ENCODE data around the gene PRKACB. TPM values are rescaled to one million over a fixed set of nuclear protein-coding genes. Genes with fewer than 3 reads are reported as not detected.
"Not testable (repeated sequence)": the region's sequence is repeated elsewhere in the genome, so short reads cannot be mapped to it uniquely, and the experiment has no call there.

PRKACB gene
- total RNA-seq, 1 experiment from 2014 or later, result 68.1 TPM

DNA sequence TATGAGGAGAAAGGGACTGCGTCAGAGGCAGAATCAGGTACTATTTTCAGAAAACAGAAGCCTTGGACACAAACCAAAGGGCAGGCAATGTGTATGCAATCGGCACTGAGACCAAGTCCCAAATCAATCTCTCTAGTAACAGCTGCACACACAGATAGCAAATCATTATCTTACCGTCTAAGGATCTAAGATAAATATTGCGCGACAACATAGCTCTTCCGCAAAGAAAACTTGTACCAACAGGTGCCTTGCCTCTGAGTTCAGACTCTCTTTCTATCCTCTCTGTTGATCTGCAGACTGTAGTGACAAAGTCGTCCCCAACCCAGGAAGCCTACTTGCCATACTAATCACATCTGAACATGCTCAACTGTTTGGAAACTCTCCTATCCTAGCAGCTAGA lies 134.8 kb downstream of the PRKACB start:
- Histone ChIP-seq H4K20me1 (ENCODE audit: insufficient read depth, low read depth, low read length) (no peaks in the 10 kb centered on the region), H3K27ac (ENCODE audit: low read length) (no peak overlapping the region), H3K79me2 (ENCODE audit: low read length) (no peaks in the 10 kb centered on the region), H3K4me1 (ENCODE audit: low read length) (no peaks in the 10 kb centered on the region), H3K4me2 (ENCODE audit: low read depth, low read length, poor library complexity, severe bottlenecking) (no peak overlapping the region), H2AFZ (ENCODE audit: low read length) (no peak overlapping the region), H3K9ac (ENCODE audit: low read length) (no peak overlapping the region), H3K4me3 (ENCODE audit: low read length) (no peak overlapping the region), H3K27me3 (ENCODE audit: low read length) (no peaks in the 10 kb centered on the region), H3K9me2 (replicated peaks; ENCODE audit: insufficient read depth, low read length) (no peaks in the 10 kb centered on the region), H3K36me3 (ENCODE audit: insufficient read depth, low read length) (no peaks in the 10 kb centered on the region), H3K9me3 (ENCODE audit: low read length) (no peaks in the 10 kb centered on the region)
- no peak for DNase-seq

DNA sequence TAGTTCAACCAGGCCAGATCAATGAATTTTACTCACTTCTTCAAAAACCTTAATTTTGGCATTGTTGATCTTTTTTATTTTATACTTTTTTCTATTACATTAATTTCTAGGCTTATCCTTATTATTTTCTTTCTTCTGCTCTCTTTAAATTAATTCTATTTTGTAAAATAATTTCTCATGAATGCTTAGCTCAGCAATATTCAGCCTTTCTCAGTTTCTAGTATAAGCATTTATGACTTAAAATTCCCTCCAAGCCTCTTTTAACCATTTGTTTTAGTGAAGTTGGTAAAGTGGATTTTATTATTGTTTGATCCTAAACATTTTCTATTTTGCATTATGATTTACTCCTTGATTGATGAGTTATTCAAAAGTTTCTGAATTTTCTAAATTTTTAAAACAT lies 136.8 kb downstream of the PRKACB start:
- no peaks in the 10 kb centered on the region for H4K20me1 ChIP-seq (ENCODE audit: insufficient read depth, low read depth, low read length)
- no peaks in the 10 kb centered on the region for H3K4me1 ChIP-seq (ENCODE audit: low read length)
- no peak overlapping the region for H2AFZ ChIP-seq (ENCODE audit: low read length)
- H3K9me3 ChIP-seq (ENCODE audit: low read length), result no peaks in the 10 kb centered on the region
- H3K4me2 ChIP-seq (ENCODE audit: low read depth, low read length, poor library complexity, severe bottlenecking), result no peak overlapping the region
- no peak overlapping the region for H3K27ac ChIP-seq (ENCODE audit: low read length)
- H3K9ac ChIP-seq (ENCODE audit: low read length), result no peak overlapping the region
- H3K9me2 ChIP-seq (replicated peaks; ENCODE audit: insufficient read depth, low read length), result no peaks in the 10 kb centered on the region
- no peak overlapping the region for H3K4me3 ChIP-seq (ENCODE audit: low read length)
- no peaks in the 10 kb centered on the region for H3K36me3 ChIP-seq (ENCODE audit: insufficient read depth, low read length)
- DNase-seq, result no peak
- no peaks in the 10 kb centered on the region for H3K79me2 ChIP-seq (ENCODE audit: low read length)
- H3K27me3 ChIP-seq (ENCODE audit: low read length), result no peaks in the 10 kb centered on the region

DNA sequence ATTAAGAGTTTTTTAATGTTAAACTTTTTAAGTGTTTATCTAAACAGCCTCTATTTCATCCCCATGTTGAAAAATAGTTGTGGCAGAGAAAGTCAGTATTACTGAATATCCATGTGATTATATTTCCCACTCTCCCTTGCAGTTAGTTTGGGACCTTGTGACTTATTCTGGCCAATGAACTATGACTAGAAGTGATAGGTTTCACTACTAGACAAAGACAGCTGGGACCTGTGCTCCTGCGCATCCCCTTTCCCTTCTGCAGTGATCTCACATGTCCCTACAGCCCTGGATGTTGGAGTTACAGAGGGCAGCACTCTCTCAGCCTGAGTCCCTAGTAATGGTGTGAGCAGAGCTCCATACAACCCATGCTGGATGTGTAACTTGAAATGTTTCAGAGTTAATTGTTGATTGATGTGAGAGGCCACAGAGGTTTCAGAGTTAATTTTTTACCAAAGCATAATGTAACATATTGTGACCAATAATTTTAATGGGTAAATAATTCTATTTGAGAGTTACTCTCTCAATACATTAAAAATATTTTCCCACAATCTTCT lies 138.8 kb downstream of the PRKACB start:
- Histone ChIP-seq H3K4me2 (ENCODE audit: low read depth, low read length, poor library complexity, severe bottlenecking) (no peak overlapping the region), H3K36me3 (ENCODE audit: insufficient read depth, low read length) (no peaks in the 10 kb centered on the region), H3K9me3 (ENCODE audit: low read length) (no peaks in the 10 kb centered on the region; the same call in 1 of the 2 replicates), H3K9me2 (replicated peaks; ENCODE audit: insufficient read depth, low read length) (no peaks in the 10 kb centered on the region), H3K27ac (ENCODE audit: low read length) (no peak overlapping the region), H3K9ac (ENCODE audit: low read length) (no peak overlapping the region), H2AFZ (ENCODE audit: low read length) (no peak overlapping the region), H3K27me3 (ENCODE audit: low read length) (no peaks in the 10 kb centered on the region), H4K20me1 (ENCODE audit: insufficient read depth, low read depth, low read length) (no peaks in the 10 kb centered on the region), H3K4me3 (ENCODE audit: low read length) (no peak overlapping the region), H3K79me2 (ENCODE audit: low read length) (no peaks in the 10 kb centered on the region), H3K4me1 (ENCODE audit: low read length) (no peaks in the 10 kb centered on the region)
- DNase-seq, result no peak

DNA sequence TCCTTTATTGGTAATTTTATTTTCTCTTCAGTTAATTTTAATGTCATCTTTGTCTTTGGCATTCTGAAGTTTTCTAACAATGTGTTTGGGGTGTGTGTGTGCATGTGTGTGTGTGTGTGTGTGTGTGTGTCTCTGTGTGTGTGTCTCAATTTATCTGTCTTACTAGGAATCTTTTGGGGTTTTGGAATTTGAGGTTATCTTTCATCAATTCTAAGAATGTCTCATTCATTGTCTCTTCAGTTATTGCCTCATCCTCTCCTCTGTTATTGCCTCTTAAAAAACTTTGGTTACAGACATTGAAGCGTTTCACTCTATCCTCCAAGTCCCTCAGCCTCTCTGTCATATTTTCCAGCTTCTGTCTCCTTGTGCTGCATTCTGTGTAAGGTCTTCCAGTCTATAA lies 139.3 kb downstream of the PRKACB start:
- H2AFZ ChIP-seq (ENCODE audit: low read length), result no peak overlapping the region
- H3K79me2 ChIP-seq (ENCODE audit: low read length), result no peaks in the 10 kb centered on the region
- H3K9me3 ChIP-seq (ENCODE audit: low read length), result no peaks in the 10 kb centered on the region; the same call in 1 of the 2 replicates
- H3K4me3 ChIP-seq (ENCODE audit: low read length), result no peak overlapping the region
- H4K20me1 ChIP-seq (ENCODE audit: insufficient read depth, low read depth, low read length), result no peaks in the 10 kb centered on the region
- no peak overlapping the region for H3K9ac ChIP-seq (ENCODE audit: low read length)
- no peaks in the 10 kb centered on the region for H3K36me3 ChIP-seq (ENCODE audit: insufficient read depth, low read length)
- no peaks in the 10 kb centered on the region for H3K9me2 ChIP-seq (replicated peaks; ENCODE audit: insufficient read depth, low read length)
- H3K4me1 ChIP-seq (ENCODE audit: low read length), result no peaks in the 10 kb centered on the region
- no peaks in the 10 kb centered on the region for H3K27me3 ChIP-seq (ENCODE audit: low read length)
- H3K27ac ChIP-seq (ENCODE audit: low read length), result no peak overlapping the region
- H3K4me2 ChIP-seq (ENCODE audit: low read depth, low read length, poor library complexity, severe bottlenecking), result no peak overlapping the region
- no peak for DNase-seq

DNA sequence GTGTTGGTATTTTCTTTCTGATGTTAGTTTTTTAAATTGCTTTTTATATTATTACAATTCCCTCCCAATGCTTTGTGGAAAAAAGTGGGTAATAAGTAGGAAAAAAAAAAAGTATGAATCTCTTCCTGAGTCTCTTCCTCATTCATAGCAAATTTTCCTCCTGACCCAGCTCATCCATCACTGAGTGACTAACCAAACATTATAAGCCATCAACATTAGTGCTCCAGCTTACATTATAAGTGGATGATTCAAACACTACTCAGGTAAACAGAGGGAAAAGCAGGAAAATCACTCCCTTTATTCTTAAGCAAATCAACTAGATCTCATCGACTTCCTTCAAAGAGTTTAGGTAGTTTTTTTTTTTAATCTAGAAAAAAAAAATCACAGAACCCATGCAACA lies 142.0 kb downstream of the PRKACB start:
- H3K9me2 ChIP-seq (replicated peaks; ENCODE audit: insufficient read depth, low read length), result no peaks in the 10 kb centered on the region
- H3K27me3 ChIP-seq (ENCODE audit: low read length), result no peaks in the 10 kb centered on the region
- no peak overlapping the region for H3K4me3 ChIP-seq (ENCODE audit: low read length)
- no peak for DNase-seq
- no peak overlapping the region for H3K4me2 ChIP-seq (ENCODE audit: low read depth, low read length, poor library complexity, severe bottlenecking)
- no peak overlapping the region for H2AFZ ChIP-seq (ENCODE audit: low read length)
- H3K9ac ChIP-seq (ENCODE audit: low read length), result no peak overlapping the region
- H3K9me3 ChIP-seq (ENCODE audit: low read length), result no peaks in the 10 kb centered on the region; the same call in none of the 2 replicates
- H3K79me2 ChIP-seq (ENCODE audit: low read length), result no peaks in the 10 kb centered on the region
- no peaks in the 10 kb centered on the region for H4K20me1 ChIP-seq (ENCODE audit: insufficient read depth, low read depth, low read length)
- H3K27ac ChIP-seq (ENCODE audit: low read length), result no peak overlapping the region
- no peaks in the 10 kb centered on the region for H3K4me1 ChIP-seq (ENCODE audit: low read length)
- no peaks in the 10 kb centered on the region for H3K36me3 ChIP-seq (ENCODE audit: insufficient read depth, low read length)

DNA sequence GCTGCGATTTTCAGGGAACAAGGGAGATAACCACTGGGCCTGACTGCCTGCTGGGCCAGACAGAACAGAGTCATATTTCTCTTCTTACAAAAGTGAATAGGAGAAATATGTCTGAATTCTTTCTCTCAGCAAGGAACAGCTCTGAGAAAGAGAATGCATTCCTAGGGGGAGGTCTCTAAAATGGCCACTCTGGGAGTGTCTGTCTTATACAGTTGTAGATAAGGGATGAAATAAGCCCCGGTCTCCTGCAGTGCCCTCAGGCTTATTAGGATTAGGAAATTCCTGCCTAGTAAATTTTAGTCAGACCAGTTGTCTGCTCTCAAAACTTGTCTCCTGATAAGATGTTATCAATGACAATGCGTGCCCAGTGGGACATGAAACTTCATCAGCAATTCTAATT lies 143.3 kb downstream of the PRKACB start:
- not testable (repeated sequence) for H3K9me2 ChIP-seq (replicated peaks; ENCODE audit: insufficient read depth, low read length); H3K9me3 ChIP-seq (ENCODE audit: low read length); H4K20me1 ChIP-seq (ENCODE audit: insufficient read depth, low read depth, low read length); H3K4me1 ChIP-seq (ENCODE audit: low read length); H2AFZ ChIP-seq (ENCODE audit: low read length); H3K4me3 ChIP-seq (ENCODE audit: low read length); H3K36me3 ChIP-seq (ENCODE audit: insufficient read depth, low read length); H3K4me2 ChIP-seq (ENCODE audit: low read depth, low read length, poor library complexity, severe bottlenecking); H3K9ac ChIP-seq (ENCODE audit: low read length); H3K27ac ChIP-seq (ENCODE audit: low read length); H3K79me2 ChIP-seq (ENCODE audit: low read length); DNase-seq; H3K27me3 ChIP-seq (ENCODE audit: low read length)

Small RNA genes within 50 kb of the gene (small RNA-seq; reads per million reads assigned to genes)
- gene AL450063.1 (not detected), gene RF00410 (not detected)

Other genes starting within 250 kb of the PRKACB start
- not detected in 2 replicates for gene TTLL7, start 145.1 kb upstream of the PRKACB start, total RNA-seq (2014; rRNA removed; shearing (Covaris generic); ENCODE audit: low replicate concordance)
- gene SAMD13, start 157.4 kb downstream of the PRKACB start, total RNA-seq (2014; rRNA removed; shearing (Covaris generic); ENCODE audit: low replicate concordance), result 1.6 and 3.1 TPM in 2 replicates

All from Karpas-422 (cell line).